HCT116 (cell line): ENCODE data around the gene KSR2. TPM values are rescaled to one million over a fixed set of nuclear protein-coding genes. Genes with fewer than 3 reads are reported as not detected.

ENCODE experiments used
- ATAC-seq: fragments of 200-7000 bp; cut with Tn5 transposase; 2 replicates; pipeline ENCODE4 v1.9.1; 2020; ENCODE audit warnings: mild to moderate bottlenecking, moderate library complexity
- BruUV-seq: library from RNA; stranded (reverse); fragments of 400-500 nt; replicated peaks from 2 replicates; lab custom pipeline; 2021; lab: Mats Ljungman, UMichigan
- CTCF ChIA-PET: fragments of 300-600 bp; sonication (Branson Sonifier 250); formaldehyde crosslinking; loops from one replicate; lab custom pipeline; 2021; ENCODE audit warnings: antibody characterized with exemption; lab: Charles Lee
- POLR2A ChIA-PET: fragments of 300-600, 350-600 bp; sonication (Branson Sonifier 250); formaldehyde crosslinking; loops from one replicate; lab custom pipeline; 2021; ENCODE audit warnings: antibody characterized with exemption; lab: Charles Lee
- RAD21 ChIA-PET, 2 experiments: fragments of 300-600 bp; sonication (Branson Sonifier 250); formaldehyde crosslinking; loops; one replicate each; lab custom pipeline; 2023; ENCODE audit warnings: low total read pairs in 2 of 2; ENCODE audit not compliant: uncharacterized antibody in 2 of 2, unreplicated experiment in 2 of 2, low non-redundant PET in 1 of 2; lab: Charles Lee
- DNase-seq: peaks from one replicate; pipeline ENCODE4 v3.0.0-alpha.2; 2010; ENCODE audit warnings: low read depth, low spot score
- H2AFZ ChIP-seq: fragments of 200-600 bp; shearing (Covaris generic), sonication (generic); 2 replicates; pipeline ENCODE4 v1.6.1; 2017; ENCODE audit warnings: low read depth, mixed run types, mixed read lengths, antibody characterized with exemption, low read length; ENCODE audit not compliant: poor library complexity, severe bottlenecking
- H3K27ac ChIP-seq: 2 replicates; pipeline ENCODE4 v1.5.1; 2012; ENCODE audit warnings: low read depth, low read length
- H3K27me3 ChIP-seq: fragments of 200-600 bp; sonication (generic); 2 replicates; pipeline ENCODE4 v1.6.1; 2016; ENCODE audit warnings: mixed run types, low read length, mixed read lengths; ENCODE audit not compliant: insufficient read depth
- H3K36me3 ChIP-seq, 2 experiments: fragments of 200-500 bp in 1 of 2; fragments of 200-600 bp in 1 of 2; sonication (Bioruptor generic) in 1 of 2; sonication (generic) in 1 of 2; 2 replicates each; pipeline versions ENCODE4 v1.5.1 to v1.6.1; 2014 to 2016; ENCODE audit warnings: low read length in 2 of 2, inconsistent platforms in 1 of 2, mixed read lengths in 1 of 2, mixed run types in 1 of 2; ENCODE audit not compliant: insufficient read depth in 2 of 2, control insufficient read depth in 1 of 2
- H3K4me1 ChIP-seq, 2 experiments: fragments of 200-600 bp in 1 of 2; sonication (generic) in 1 of 2; 2 replicates each; pipeline versions ENCODE4 v1.5.1 to v1.6.1; 2012 to 2017; ENCODE audit warnings: low read length in 2 of 2, inconsistent platforms in 1 of 2, mild to moderate bottlenecking in 1 of 2, mixed read lengths in 1 of 2, mixed run types in 1 of 2, moderate library complexity in 1 of 2; ENCODE audit not compliant: insufficient read depth in 2 of 2, control insufficient read depth in 1 of 2
- H3K4me2 ChIP-seq: fragments of 200-600 bp; sonication (generic); 2 replicates; pipeline ENCODE4 v1.6.1; 2017; ENCODE audit warnings: mixed run types, low read length, mixed read lengths
- H3K4me3 ChIP-seq, 2 experiments: fragments of 200-600 bp in 1 of 2; sonication (generic) in 1 of 2; replicated peaks in 1 of 2; 2 replicates each; pipeline ENCODE4 v1.5.1; 2011 to 2016; ENCODE audit warnings: low read length in 2 of 2, control low read depth in 1 of 2, low read depth in 1 of 2, mild to moderate bottlenecking in 1 of 2, mixed read lengths in 1 of 2, mixed run types in 1 of 2
- H3K79me2 ChIP-seq: fragments of 200-600 bp; sonication (generic); 2 replicates; pipeline ENCODE4 v1.6.1; 2017; ENCODE audit warnings: mild to moderate bottlenecking, mixed run types, low read length, moderate library complexity, mixed read lengths; ENCODE audit not compliant: insufficient read depth
- H3K9ac ChIP-seq: fragments of 200-600 bp; sonication (generic); 2 replicates; pipeline ENCODE4 v1.6.1; 2016; ENCODE audit warnings: low read length, mixed read lengths
- H3K9me2 ChIP-seq: fragments of 200-600 bp; sonication (generic), shearing (Covaris generic); 2 replicates; pipeline ENCODE4 v1.6.1; 2017; ENCODE audit warnings: mixed run types, mild to moderate bottlenecking, moderate library complexity; ENCODE audit not compliant: insufficient read depth
- H3K9me3 ChIP-seq, 2 experiments: fragments of 200-500 bp in 1 of 2; fragments of 200-600 bp in 1 of 2; sonication (Bioruptor generic) in 1 of 2; sonication (generic) in 1 of 2; 2 replicates each; pipeline ENCODE4 v1.6.1; 2014 to 2017; ENCODE audit warnings: low read length in 2 of 2, mixed read lengths in 2 of 2, inconsistent platforms in 1 of 2, low read depth in 1 of 2, mild to moderate bottlenecking in 1 of 2, mixed run types in 1 of 2, moderate library complexity in 1 of 2; ENCODE audit not compliant: control insufficient read depth in 1 of 2, insufficient read depth in 1 of 2
- H4K20me1 ChIP-seq: fragments of 200-600 bp; sonication (generic), shearing (Covaris generic); 2 replicates; pipeline ENCODE4 v1.6.1; 2017; ENCODE audit warnings: mixed run types, mild to moderate bottlenecking, moderate library complexity; ENCODE audit not compliant: insufficient read depth
- EZH2 ChIP-seq: fragments of 200-600 bp; sonication (generic); IDR thresholded peaks from 2 replicates; pipeline ENCODE4 v1.6.1; 2017; ENCODE audit warnings: antibody characterized with exemption, mixed run types
- SIN3A ChIP-seq: IDR thresholded peaks from 2 replicates; pipeline ENCODE4 v1.6.1; 2012; ENCODE audit warnings: low read depth
- SRF ChIP-seq: IDR thresholded peaks from 2 replicates; pipeline ENCODE4 v1.6.1; 2012; ENCODE audit warnings: low read depth
- TCF7L2 ChIP-seq: IDR thresholded peaks from 2 replicates; pipeline ENCODE4 v1.7.0; 2011; ENCODE audit warnings: borderline replicate concordance, inconsistent platforms; ENCODE audit not compliant: insufficient read depth, insufficient read length; ENCODE audit errors: extremely low read depth
- YY1 ChIP-seq: IDR thresholded peaks from 2 replicates; pipeline ENCODE4 v1.6.1; 2011; ENCODE audit warnings: low read length, low read depth, moderate library complexity, mild to moderate bottlenecking; ENCODE audit not compliant: insufficient replicate concordance; ENCODE audit errors: extremely low read depth
- ZNF274 ChIP-seq: fragments of 200-500 bp; sonication (Bioruptor generic); IDR thresholded peaks from 2 replicates; pipeline ENCODE4 v1.6.1; 2014; ENCODE audit warnings: mild to moderate bottlenecking, low read depth, low read length, inconsistent platforms
- intact Hi-C: fragments of 100-400 bp; cut with micrococcal nuclease; formaldehyde crosslinking; loops from 2 replicates; pipeline ENCODE4 v1.10.0; 2022
- total RNA-seq: library from RNA; stranded (reverse); gene quantifications from one replicate; pipeline ENCODE4 v1.2.1, GENCODE V29; 2021; ENCODE audit not compliant: unreplicated experiment
- TF ChIP-seq, protein P1 (sequence below): IDR thresholded peaks from 2 replicates; pipeline ENCODE4 v1.6.1; 2012
- TF ChIP-seq, protein P2 (sequence below): IDR thresholded peaks from 2 replicates; pipeline ENCODE4 v1.6.1; 2011; ENCODE audit warnings: mild to moderate bottlenecking, low read length, moderate library complexity; ENCODE audit not compliant: insufficient replicate concordance; ENCODE audit errors: extremely low read depth

KSR2 gene
- total RNA-seq, 1 experiment from 2014 or later: 10.1 TPM

DNA sequence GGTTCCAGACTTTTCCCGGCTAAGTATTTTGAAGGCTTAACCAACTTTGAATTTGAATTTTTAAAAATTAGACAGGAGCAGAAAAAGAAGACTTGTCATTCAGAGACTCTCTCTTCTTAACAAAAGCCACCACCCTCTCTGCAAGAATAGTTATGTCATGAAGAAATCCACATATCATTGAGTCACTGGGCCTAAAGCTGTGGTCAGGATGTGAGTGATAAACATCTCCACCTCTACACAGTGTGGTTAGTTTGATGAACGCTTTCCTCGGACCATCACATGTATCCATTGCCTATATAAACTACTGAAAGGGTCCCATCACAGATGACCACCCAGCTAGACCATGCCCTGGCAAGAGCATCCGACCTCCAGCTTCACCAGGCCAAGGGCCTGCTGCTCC lies 226.1 kb downstream of the KSR2 start:
- no peaks in the 10 kb centered on the region for H3K27me3 ChIP-seq
- POLR2A ChIA-PET: no interaction called here
- H3K9ac ChIP-seq: no peak overlapping the region
- no peak for DNase-seq
- no peaks in the 10 kb centered on the region for H3K4me1 ChIP-seq
- H3K27ac ChIP-seq: no peak overlapping the region
- intact Hi-C loops: no loop called here
- ATAC-seq: no peak
- no TSS peak for BruUV-seq
- no peaks in the 10 kb centered on the region for H3K9me2 ChIP-seq
- TF ChIP-seq ZNF274: no peak
- TF ChIP-seq, all 23 proteins: peak for 0
- ChIA-PET RAD21 (no interaction called here), CTCF (no interaction called here)
- H3K36me3 ChIP-seq: no peaks in the 10 kb centered on the region
- H3K4me2 ChIP-seq: no peak overlapping the region
- H2AFZ ChIP-seq: no peak overlapping the region
- no peaks in the 10 kb centered on the region for H3K79me2 ChIP-seq
- no peaks in the 10 kb centered on the region for H3K9me3 ChIP-seq
- H3K4me3 ChIP-seq: no peak overlapping the region
- H4K20me1 ChIP-seq: no peaks in the 10 kb centered on the region; the same call in 1 of the 2 replicates

DNA sequence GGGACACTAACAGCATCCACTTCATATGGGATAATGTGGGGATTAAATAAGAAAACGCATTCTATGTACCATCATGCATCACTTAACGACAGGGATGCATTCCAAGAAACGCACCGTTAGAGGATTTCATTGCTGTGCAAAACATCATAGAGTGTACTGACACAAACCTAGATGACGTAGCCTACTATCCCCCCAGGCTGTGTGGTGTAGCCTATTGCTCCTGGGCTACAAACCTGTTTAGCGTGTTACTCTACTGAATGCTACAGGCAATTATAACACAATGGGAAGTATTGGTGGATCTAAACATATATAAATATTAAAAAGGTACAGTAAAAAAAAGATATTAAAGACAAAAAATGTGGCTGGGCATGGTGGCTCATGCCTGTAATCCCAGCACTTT lies 230.6 kb downstream of the KSR2 start:
- no peak for TF ChIP-seq YY1
- TF ChIP-seq, protein P1, sequence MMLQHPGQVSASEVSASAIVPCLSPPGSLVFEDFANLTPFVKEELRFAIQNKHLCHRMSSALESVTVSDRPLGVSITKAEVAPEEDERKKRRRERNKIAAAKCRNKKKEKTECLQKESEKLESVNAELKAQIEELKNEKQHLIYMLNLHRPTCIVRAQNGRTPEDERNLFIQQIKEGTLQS: no peak
- TF ChIP-seq EZH2: no peak
- TF ChIP-seq, protein P2, sequence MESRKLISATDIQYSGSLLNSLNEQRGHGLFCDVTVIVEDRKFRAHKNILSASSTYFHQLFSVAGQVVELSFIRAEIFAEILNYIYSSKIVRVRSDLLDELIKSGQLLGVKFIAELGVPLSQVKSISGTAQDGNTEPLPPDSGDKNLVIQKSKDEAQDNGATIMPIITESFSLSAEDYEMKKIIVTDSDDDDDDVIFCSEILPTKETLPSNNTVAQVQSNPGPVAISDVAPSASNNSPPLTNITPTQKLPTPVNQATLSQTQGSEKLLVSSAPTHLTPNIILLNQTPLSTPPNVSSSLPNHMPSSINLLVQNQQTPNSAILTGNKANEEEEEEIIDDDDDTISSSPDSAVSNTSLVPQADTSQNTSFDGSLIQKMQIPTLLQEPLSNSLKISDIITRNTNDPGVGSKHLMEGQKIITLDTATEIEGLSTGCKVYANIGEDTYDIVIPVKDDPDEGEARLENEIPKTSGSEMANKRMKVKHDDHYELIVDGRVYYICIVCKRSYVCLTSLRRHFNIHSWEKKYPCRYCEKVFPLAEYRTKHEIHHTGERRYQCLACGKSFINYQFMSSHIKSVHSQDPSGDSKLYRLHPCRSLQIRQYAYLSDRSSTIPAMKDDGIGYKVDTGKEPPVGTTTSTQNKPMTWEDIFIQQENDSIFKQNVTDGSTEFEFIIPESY: no peak
- TF ChIP-seq TCF7L2: no peak
- TF ChIP-seq SRF: no peak
- TF ChIP-seq ZNF274: no peak
- TF ChIP-seq SIN3A: no peak

More for the DNA sequence above, 230.6 kb downstream of the KSR2 start:
- H3K9me3 ChIP-seq: no peaks in the 10 kb centered on the region
- DNase-seq (no peak), ATAC-seq (no peak)
- ChIA-PET POLR2A (no interaction called here), RAD21 (no interaction called here), CTCF (no interaction called here)
- no peak overlapping the region for H3K4me2 ChIP-seq
- no peaks in the 10 kb centered on the region for H3K27me3 ChIP-seq
- H3K4me3 ChIP-seq: no peak overlapping the region
- no peaks in the 10 kb centered on the region for H3K4me1 ChIP-seq
- intact Hi-C loops: no loop called here
- no peaks in the 10 kb centered on the region for H3K79me2 ChIP-seq
- no peaks in the 10 kb centered on the region for H3K9me2 ChIP-seq
- no peak overlapping the region for H2AFZ ChIP-seq
- H3K9ac ChIP-seq: no peak overlapping the region
- no peak overlapping the region for H3K27ac ChIP-seq
- no TSS peak for BruUV-seq
- no peaks in the 10 kb centered on the region for H3K36me3 ChIP-seq
- no peaks in the 10 kb centered on the region; the same call in 1 of the 2 replicates for H4K20me1 ChIP-seq
